Choroid plexus epithelial cell (primary cell): Measurements from ENCODE around the gene MYBPHL.

Experiments used
- DNase-seq: peaks from one replicate; pipeline ENCODE4 v3.0.0-alpha.2; 2010; ENCODE audit warnings: low read depth
- H3K4me3 ChIP-seq: 2 replicates; pipeline ENCODE4 v1.5.1; 2011; ENCODE audit warnings: low read depth, mild to moderate bottlenecking, control low read depth, low read length, moderate library complexity
- CTCF ChIP-seq: conservative IDR thresholded peaks from 2 replicates; pipeline ENCODE4 v1.5.1; 2011; ENCODE audit warnings: low read depth, mild to moderate bottlenecking, control low read depth, inconsistent platforms, low read length, moderate library complexity

MYBPHL gene

GRCh38 chr1:109306832-109307273 lies at the start of gene MYBPHL:
Gene MYBPHL (minus strand): TSS chr1:109307011. CDS start chr1:109306991, 20 bp downstream.
- DNase-seq, result no peak
- no peak within 1 kb of the TSS for H3K4me3 ChIP-seq
- TF ChIP-seq CTCF, result no peak

GRCh38 chr1:109356505-109356904 lies 49.7 kb upstream of the MYBPHL start:
- no peak overlapping the region for H3K4me3 ChIP-seq
- TF ChIP-seq CTCF, result no peak
- no peak for DNase-seq

- H3K4me3 ChIP-seq, result no peak overlapping the region
- no peak for DNase-seq
- TF ChIP-seq CTCF, result no peak
These were observed 48.1 kb upstream of the MYBPHL start for GRCh38 chr1:109354929-109355328.

GRCh38 chr1:109351457-109351856 lies 44.6 kb upstream of the MYBPHL start:
- DNase-seq, result no peak
- TF ChIP-seq CTCF, result no peak
- no peak overlapping the region for H3K4me3 ChIP-seq

GRCh38 chr1:109350655-109351054 lies 43.8 kb upstream of the MYBPHL start:
- no peak for TF ChIP-seq CTCF
- DNase-seq, result no peak
- no peak overlapping the region for H3K4me3 ChIP-seq

GRCh38 chr1:109350182-109350581 lies 43.4 kb upstream of the MYBPHL start:
- DNase-seq, result no peak
- H3K4me3 ChIP-seq, result no peak overlapping the region
- no peak for TF ChIP-seq CTCF

- no peak for TF ChIP-seq CTCF
- H3K4me3 ChIP-seq, result no peak overlapping the region
- DNase-seq, result no peak
These were observed 40.7 kb upstream of the MYBPHL start for GRCh38 chr1:109347511-109347910.
